HG03045 (cell line): ENCODE results near the gene SUGCT.
"Not testable (repeated sequence)": the region's sequence is repeated elsewhere in the genome, so short reads cannot be mapped to it uniquely, and the experiment has no call there.

Experiments used
- ATAC-seq: cut with Tn5 transposase; IDR thresholded peaks from one replicate; pipeline ENCODE4 v1.9.1; 2021; ENCODE audit warnings: mild to moderate bottlenecking, moderate library complexity; ENCODE audit not compliant: unreplicated experiment

Gene SUGCT

DNA sequence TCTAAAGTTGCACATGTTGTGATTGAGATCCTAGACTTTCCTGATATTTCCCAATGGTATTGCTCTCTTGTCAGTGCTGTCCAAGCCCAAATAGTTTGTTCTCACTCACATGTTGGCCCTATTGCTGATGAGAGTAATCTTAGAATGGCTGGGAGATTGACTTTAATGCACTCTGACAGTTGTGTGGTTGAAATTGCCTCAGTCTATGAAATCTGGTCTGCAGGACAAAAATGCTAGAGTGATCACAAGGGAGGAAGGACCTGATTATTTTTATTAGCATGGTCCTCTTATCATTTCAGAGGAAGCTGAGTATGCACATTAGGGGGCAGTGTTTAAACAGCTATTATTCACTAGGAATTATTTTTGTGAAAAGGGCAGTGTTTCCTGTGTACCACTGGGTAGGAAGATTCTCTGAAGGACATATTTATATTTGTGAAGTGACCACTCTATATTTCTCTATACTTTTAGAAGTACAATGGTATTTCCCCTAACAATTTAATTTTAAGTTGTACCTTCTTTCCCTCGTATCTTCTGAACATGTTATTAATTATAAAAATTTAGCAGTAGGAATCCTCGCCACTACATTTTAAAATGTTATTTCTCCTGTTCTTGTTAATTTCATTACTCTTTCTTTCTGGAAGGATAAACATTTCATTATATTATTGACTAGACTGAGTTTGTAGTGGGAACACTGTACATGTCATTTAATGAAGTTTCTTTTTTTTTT lies 64.4 kb downstream of the SUGCT start:
- ATAC-seq, result no peak

DNA sequence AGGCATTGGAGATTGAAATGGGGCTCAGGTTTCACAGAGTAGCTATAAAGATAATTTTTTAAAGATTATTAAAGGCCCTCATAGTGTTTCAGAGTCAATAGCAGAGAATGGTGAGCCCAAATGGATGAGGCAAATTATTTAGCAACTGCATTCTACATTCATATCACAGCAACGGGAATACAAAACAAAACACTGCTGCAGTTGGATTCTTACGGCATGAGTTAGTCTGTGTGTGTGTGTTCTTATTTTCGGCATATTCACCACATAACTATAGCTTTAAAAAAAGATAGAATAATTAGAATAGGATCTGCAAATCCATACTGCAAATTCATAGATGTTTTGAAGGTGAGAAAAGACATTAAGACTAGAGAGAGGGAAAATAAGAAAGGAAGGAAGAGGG lies 66.0 kb downstream of the SUGCT start:
- no peak for ATAC-seq

DNA sequence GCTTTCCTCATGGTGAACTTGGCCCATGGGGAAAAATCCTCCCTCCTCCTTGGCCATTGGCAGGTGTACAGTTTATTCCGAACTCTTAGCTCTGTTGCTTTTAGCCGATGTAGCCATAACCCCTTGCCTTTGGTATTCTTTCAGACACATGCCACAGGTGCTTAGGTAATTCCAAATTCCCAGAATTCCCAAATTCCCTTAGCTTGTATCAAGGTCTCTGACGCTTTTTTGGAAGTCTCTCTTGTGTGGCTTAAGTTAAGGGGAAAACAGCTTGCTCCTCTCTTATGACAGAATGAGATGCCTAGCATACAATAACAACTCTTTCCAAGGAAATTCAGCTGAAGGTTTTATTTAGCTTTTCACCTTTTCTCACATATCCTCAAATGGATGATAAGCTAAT lies 68.0 kb downstream of the SUGCT start:
- no peak for ATAC-seq

DNA sequence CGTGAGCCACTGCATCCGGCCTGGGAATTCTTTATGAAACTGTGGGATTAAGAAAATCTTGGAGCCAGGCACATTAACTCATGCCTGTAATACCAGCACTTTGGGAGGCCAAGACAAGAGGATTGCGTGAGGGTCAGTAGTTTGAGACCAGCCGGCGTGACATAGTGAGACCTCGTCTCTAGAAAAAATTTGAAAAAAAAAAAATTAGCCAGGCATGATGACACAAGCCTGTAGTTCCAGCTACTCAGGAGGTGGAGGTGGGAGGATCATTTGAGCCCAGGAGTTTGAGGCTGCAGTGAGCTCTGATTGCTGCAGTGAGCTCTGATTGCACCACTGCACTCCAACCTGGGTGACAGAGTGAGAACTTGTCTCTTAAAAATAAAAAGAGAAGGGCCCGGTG lies 69.8 kb downstream of the SUGCT start:
- no peak for ATAC-seq

DNA sequence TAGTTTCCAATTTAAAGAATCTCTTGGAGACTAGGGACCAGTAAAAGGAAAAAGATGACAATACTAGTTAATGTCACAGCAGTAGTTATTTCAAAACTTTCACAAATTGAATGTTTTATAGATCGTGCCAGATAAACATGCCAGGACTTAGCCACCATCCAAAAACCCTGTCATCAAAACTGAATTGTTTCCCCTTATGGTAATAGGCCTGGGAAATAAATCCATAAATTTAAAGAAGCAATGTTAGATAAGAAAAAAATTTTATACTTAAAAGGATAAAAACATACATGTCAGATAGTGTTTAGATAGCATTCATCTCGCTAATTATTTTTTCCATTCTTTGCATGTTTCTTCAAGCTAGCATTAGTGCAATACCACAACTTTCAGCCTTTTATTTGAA lies 71.2 kb downstream of the SUGCT start:
- ATAC-seq, result no peak

DNA sequence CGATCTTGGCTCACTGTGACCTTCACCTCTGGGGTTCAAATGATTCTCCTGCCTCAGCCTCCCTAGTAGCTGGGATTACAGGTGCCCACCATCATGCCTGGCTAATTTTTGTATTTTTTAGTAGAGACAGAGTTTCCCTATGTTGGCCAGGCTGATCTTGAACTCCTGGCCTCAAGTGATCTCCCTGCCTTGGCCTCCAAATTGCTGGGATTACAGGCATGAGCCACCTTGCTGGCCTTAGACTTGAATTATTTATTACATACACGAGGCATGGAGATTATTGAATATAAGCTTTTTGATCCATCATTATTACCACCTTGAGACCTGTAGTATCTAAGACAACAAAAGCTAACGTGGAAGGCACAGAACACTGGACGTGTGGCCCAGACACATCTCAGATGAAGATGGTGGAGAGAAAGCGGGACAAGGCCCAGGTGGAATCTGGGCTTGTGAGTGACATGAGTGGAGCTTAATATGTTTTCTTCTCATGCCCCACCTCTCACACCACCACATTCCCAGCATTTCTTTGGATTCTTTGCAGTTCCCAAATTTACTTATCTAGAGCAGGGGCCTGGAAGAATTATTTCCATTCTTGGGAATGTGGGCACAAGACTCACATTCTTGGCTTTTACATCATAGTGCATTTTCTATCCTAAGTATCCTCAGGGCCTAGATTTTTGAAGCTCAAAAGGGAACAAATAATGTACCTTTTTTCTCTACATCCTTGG lies 76.6 kb downstream of the SUGCT start:
- ATAC-seq, result no peak

DNA sequence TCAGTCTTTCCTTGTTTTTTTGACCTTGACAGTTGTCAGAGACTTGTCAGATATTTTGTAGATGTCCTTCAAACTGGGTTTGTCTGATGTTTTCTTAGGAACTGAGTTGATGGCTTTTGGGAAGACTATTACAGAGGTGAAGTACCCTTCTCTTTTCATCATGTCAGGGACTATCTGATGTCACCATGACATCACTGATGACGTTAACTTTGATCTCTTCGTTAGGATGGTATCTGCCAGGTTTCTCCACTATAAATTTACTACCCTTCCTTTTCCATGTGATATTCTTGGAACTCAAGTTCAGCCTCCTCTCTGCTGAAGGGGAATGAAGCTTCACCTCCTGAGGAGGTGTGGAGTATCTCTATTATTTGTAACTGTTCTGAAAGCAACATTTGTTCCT lies 78.5 kb downstream of the SUGCT start:
- ATAC-seq, result no peak

DNA sequence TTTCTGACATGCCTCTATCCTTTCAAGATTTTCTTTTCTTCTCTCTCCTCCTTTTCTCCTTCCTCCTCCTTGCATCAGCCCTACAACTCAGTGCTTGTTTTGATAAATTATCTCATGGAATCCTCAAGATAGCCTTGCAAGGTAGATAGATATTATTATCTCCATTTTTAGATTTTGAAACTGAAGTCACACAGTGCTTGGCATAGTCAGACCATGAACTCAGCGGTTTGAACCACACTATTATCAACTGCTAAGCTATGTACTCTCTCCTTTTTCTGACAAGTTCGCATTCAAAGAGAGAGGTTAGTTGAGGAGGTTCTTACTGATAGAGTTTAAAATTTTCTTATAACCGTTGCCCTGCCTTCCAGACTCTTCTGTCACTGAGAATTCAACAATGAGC lies 79.1 kb downstream of the SUGCT start:
- no peak for ATAC-seq

DNA sequence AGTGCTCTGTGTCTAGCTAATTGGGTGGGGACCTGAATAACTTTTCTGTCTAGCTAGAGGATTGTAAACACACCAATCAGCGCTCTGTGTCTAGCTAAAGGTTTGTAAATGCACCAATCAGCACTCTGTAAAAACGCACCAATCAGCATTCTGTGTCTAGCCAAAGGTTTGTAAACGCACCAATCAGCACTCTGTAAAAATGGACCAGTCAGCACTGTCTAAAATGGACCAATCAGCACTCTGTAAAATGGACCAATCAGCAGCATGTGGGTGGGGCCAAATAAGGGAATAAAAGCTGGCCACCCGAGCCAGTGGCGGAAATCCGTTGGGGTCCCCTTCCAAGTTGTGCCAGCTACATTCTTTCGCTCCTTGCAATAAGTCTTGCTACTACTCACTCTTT lies 83.8 kb downstream of the SUGCT start:
- not testable (repeated sequence) for ATAC-seq

DNA sequence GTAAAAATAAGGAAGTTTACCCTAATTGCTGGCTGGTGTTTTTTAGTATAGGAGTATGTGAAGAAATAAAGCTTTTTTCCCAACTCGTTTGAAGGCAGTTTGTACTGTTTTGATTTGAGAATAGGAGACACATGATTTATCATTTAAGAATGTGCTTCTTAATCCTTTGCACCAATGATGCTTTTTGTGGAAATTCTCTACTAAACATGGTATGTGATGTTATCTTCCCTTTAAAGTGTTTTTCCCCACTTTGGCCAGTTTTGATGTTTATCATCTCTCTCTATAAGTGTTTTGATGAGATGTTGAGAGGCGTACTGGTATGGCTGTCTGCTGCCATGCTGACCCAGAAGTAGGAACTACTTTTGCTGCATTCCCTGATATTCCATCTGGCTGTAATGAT lies 85.1 kb downstream of the SUGCT start:
- no peak for ATAC-seq

DNA sequence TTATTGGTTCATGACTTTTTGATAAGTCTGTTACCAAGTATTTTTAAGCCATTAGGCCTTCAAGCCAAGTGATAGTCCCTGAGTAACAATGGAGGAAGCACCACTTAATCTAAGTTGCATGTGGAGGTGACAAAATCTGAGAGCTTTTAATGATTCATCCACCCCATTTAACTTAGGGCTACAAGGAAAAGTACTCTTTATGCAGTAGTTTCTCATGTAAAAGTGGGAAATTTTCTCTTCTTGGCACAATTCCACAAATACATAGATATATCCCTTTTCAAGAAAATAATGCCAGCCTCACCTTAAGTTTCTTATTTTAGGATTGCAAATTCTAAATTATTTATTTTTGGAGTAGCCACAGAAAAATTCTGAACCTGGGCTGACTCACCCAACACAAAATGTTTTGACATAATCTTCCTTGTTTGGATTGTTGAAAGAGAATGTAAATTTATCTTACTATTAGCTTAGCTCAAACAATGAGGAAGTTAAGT lies 85.7 kb downstream of the SUGCT start:
- no peak for ATAC-seq

DNA sequence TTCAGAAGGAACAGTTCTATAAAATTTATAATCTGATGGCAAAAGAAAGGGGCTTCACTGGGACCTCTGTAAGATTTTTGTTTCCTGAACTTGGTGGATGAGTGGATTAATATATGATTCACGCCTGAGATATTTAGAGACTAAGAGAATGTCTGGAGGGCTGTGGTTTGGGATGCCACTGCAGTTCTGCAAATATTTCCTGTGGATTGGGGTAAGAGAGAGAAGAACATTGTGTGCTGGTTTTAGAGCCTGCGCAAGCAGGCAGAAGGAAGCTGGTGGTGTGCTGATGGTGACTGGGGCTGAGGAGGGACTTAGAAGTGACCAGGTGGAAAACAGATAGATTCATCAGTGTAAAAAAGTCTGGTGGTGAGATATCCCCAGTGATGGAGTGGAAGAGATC lies 87.0 kb downstream of the SUGCT start:
- ATAC-seq, result no peak

DNA sequence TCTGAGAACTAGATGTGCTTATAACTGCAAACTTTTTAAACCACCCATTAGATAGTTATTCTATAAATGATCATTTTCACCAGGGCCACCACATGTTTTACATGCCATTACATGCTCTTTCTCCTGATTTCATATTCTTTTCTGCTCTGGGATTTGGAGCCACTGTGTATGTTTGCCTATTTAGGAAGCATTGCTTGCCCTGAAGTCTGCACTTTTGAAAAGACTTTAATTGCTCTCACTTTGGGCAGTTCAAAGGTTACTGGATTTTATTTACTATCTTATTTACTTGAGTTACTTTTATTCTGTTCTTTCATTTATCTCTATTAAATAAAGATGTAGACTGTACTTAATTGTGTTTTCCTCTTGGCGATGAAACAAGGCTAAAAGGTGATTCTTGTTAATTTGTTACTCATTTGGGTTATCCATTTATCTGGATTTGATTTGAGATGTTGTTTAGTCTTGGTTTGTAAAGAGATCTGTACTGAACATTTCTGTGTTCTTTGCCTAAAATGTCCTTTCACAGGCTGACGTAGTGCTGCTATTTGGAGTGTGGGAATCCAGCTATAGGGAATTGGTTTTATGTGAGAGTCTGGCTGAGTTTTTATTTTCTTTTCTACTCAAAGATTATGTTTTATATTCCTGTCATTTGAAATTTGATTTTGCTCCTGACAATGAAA lies 88.8 kb downstream of the SUGCT start:
- ATAC-seq, result no peak

DNA sequence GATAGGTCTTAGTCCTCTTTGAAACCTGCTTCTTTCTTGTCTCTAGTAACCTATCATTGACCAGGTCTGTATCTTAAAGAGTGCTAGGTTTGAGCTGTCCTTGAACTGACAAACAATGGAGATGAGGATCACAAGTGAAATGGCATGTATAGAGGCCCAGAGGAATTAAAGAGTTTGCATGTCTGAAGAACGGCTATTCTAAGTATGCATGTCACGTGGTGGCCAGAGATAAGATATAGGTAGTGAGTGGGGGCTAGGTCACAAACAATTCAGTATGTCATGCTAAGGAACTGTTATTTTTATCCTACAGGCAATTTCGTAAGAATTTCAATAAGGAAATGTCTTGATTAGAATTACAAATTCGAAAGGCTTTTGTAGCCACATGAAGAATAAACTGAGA lies 95.3 kb downstream of the SUGCT start:
- ATAC-seq, result no peak

DNA sequence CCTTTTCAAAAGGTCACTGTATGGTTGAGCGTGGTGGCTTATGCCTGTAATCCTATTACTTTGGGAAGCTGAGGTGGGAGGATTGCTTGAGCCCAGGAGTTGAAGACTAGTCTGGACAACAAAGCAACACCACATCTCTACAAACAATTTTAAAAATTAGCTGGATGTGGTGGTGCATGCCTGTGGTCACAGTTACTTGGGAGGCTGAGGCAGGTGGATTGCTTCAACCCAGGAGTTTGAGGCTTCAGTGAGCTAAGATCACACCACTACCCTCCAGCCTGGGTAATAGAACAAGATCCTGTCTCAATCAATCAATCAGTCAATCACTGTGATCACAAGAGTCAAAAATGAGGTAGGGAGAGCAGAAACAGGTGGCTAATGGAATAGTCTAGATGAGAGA lies 97.0 kb downstream of the SUGCT start:
- no peak for ATAC-seq

DNA sequence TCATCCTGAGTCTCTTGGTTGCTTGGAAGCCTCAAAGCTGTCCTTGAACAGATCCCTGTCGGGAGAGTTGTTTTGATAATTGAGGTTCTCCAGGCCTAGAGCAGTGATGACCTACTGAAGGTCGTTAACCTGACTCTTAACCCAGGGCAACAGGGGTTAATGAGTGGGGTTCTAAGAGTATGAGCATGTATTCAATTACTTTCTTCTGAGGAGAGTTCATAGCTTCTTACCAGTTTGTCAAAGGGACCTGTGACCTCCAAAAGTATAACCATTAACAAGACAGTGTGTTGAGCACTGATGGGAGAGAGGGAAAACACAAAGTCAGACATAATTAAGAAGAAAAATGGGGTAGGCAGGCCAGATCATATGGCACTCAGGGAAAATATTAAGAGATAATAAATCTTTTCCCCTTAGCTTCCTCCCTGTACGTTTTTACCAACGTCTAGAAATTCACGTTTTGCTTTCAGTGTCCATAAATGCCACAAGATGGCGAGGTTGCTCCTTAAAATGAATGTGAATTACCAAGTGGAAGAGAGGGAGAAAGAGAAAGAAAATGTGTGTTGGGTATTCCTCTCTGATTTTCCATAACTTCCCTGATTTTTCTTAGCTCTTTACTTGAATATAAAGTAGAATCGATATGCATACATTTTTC lies 97.6 kb downstream of the SUGCT start:
- ATAC-seq, result peak; percentile 53

DNA sequence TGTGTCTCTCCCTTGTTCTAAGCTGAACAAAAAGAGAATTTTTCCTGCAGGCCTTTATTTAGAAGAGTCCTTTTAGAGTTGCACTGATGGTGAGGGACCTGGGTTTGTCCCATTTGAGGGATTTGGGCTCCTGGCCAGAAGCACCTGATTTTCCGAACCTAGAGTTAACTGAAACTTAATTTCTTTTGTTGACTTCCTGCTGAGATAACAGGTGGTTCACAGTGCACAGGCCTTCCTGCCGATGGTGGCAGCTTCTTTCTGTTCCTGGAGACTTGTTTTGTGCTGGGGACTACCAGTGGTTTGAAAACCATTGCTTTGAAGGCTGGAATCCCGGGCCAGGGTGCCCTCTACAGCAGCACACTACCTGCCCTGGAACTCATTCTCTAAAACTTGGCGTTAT lies 99.2 kb downstream of the SUGCT start:
- ATAC-seq, result no peak

DNA sequence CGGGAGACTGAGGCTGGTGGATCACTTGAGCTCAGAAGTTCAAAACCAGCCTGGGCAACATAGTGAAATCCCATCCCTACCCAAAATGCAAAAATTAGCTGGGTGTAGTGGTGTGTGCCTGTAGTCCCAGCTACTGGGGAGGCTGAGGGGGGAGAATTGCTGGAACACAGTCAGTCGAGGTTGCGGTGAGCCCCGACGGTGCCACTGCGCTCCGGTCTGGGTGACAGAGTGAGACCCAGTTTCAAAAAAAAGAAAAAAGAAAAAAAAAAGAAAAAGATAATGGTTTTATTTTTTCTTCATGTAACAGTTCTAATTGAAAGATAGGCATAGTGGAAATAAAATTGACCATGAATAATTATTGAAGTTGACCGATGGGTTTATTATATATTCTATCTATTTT lies 99.9 kb downstream of the SUGCT start:
- no peak for ATAC-seq

DNA sequence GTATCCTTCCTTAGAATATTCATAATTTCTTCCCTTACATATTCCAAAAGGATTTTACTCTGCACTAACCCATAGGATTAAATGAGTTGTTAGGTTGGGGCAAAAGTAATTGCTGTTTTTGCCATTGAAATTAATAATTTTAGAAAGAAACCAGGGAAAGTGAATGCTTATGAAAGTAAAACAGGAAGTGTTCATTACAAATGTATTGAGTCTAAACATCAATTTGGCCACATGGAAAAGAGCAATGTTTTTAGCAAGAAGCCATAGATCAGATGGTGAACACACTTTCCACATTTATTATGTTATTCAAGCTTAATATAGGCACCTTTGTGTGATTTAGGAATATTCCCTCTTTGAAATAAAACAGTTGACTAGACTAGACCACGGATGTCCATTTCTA lies 102.9 kb downstream of the SUGCT start:
- ATAC-seq, result no peak

DNA sequence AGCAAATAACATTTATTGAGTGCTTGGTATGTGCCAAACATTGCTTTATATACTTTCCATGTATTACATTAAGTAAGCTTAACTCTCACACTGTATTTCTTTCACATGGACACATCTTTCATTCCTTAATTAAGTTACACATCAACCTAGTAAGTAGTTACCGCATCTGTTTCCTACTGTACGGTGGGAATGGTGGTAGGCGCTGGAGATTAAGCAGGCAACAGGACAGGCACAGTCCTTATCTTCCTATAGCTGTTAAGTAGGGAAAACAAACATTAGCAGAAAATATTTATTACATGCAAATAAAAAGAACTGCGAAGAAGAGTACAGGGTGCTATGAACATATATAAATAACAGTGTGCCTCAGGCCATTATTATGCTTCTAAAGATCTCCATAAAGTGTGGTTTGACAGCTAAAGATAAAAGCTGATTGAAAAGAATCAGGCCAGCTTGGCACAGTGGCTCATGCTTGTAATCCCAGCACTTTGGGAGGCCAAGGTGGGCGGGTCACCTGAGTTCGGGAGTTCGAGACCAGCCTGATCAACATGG lies 105.0 kb downstream of the SUGCT start:
- ATAC-seq, result no peak

DNA sequence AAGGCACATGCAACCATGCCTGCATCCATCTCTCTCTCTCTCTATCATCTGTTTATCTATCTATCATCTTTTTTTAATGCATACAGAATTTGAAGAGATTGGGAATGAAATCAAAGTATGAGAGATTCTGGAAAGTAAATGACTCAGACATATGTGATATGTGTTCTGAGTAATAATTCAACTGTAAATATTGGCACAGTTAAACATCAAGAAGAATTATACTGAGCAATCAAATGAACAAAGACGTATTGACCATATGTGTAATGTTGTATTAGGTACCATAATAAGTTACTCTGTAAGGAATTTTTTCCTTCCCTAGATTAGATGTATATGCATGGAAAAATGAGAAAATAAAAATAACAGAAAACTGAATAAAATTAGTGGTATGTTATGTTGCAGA lies 108.3 kb downstream of the SUGCT start:
- ATAC-seq, result no peak
